ENCODE results near the gene NDUFB10.

NDUFB10 gene

GRCh38 chr16:1984347-1985225 is 25.2 kb downstream of the NDUFB10 start:
- peak; percentile 59 for DNase-seq (ENCODE audit: low spot score)

DNA sequence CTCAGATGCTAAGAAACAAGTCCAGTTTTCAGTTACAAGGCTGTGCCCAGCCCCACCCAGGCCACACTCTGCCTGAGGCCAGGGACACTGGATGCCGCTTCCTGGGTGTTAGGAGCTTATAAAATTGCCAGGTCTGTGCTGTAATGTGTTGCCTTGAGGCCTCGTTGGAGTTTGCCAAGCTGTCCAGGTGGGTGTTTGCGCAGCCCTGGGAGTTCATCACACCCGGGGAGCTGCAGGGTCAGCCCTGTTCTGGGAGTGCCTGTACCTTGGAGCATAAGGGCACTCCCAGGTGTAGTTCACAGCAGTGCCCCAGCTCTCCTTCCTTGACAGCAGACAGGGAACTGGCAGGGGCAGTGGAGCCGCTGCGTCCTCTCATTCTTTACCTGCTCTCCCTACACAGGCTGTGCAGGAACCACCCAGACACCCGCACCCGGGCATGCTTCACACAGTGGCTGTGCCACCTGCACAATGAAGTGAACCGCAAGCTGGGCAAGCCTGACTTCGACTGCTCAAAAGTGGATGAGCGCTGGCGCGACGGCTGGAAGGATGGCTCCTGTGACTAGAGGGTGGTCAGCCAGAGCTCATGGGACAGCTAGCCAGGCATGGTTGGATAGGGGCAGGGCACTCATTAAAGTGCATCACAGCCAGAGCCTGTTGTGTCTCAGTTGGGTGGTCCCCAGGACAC is 26.3 kb downstream of the NDUFB10 start:
- no peak for DNase-seq (ENCODE audit: low spot score)

GRCh38 chr16:1987198-1987597 is 27.9 kb downstream of the NDUFB10 start:
- DNase-seq (ENCODE audit: low spot score): no peak

DNA sequence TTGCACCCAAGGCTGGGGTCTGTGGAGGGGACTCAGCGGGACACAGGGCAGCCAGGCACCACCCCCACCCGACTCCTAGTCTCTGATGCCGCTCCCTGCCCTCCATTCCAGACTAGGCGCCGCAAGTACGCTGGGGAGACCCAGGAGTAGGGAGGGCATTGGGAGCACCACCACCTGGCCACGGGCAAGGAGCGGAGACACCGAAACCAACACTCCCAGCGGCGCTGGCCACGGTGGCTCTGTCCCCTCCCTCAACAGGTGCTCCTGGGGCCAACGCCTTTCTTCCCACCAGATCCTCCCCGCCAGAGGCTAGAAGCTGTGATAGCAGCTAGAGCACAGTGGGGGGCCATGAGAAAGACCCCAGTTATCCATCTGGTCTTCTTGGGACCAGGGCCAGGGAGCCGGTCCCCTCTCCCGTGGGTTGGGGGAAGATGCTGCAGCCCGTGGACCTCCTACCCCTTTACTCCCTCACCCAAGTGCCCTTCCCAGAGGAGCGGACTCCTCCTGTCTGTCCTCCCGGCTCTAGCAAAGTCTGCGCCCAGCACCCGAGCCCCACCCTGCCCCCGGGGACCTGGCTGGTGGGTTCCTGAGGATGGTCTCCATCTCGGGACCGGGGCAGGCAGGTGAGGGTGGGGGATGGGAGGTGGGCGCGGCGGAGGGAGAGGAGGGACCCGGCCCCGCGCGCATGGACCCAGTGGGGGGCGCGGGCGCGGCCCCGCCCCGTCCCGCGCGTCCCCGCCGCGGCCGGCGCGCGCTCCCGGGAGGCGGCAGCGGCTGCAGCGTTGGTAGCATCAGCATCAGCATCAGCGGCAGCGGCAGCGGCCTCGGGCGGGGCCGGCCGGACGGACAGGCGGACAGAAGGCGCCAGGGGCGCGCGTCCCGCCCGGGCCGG is 30.1 kb downstream of the NDUFB10 start, which contains the start of gene SYNGR3:
TSS of gene SYNGR3 (plus strand) at position 762 of the 892 bp plus-strand sequence. CDS start 133 bp downstream, outside the sequence.
- no peak for DNase-seq (ENCODE audit: low spot score)

GRCh38 chr16:1990101-1990350 is 30.7 kb downstream of the NDUFB10 start:
- no peak for DNase-seq (ENCODE audit: low spot score)

GRCh38 chr16:1990351-1991134 is 31.2 kb downstream of the NDUFB10 start:
- DNase-seq (ENCODE audit: low spot score): no peak

DNA sequence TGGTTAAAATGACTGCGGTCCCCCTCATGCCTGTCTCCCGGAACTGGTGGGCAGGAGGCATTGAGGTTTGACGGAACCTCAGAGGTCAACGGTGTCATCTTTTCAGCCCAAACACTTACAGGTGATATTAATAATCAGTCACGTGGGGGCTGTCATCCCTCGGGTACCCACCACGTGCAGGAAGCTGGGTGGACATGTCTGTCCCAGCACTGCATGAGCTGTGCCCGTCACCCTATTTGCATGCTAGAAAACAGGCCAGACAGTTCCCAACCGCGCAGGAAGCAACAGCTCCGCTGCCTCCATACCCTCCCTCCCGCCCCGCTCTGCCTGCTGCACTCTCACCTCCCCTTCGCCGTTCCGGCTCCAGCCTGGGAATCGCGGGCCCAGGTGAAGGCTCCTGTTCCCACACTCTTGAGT is 31.8 kb downstream of the NDUFB10 start:
- DNase-seq (ENCODE audit: low spot score): no peak

GRCh38 chr16:1991588-1991947 is 32.2 kb downstream of the NDUFB10 start:
- DNase-seq (ENCODE audit: low spot score): no peak

- DNase-seq (ENCODE audit: low spot score): peak; percentile 90
Observed at GRCh38 chr16:1991948-1992703, 32.8 kb downstream of the NDUFB10 start.

- DNase-seq (ENCODE audit: low spot score): no peak
Observed at GRCh38 chr16:1992704-1993317, 33.5 kb downstream of the NDUFB10 start.

- no peak for DNase-seq (ENCODE audit: low spot score)
Observed at GRCh38 chr16:1993731-1994131, 34.4 kb downstream of the NDUFB10 start.

DNA sequence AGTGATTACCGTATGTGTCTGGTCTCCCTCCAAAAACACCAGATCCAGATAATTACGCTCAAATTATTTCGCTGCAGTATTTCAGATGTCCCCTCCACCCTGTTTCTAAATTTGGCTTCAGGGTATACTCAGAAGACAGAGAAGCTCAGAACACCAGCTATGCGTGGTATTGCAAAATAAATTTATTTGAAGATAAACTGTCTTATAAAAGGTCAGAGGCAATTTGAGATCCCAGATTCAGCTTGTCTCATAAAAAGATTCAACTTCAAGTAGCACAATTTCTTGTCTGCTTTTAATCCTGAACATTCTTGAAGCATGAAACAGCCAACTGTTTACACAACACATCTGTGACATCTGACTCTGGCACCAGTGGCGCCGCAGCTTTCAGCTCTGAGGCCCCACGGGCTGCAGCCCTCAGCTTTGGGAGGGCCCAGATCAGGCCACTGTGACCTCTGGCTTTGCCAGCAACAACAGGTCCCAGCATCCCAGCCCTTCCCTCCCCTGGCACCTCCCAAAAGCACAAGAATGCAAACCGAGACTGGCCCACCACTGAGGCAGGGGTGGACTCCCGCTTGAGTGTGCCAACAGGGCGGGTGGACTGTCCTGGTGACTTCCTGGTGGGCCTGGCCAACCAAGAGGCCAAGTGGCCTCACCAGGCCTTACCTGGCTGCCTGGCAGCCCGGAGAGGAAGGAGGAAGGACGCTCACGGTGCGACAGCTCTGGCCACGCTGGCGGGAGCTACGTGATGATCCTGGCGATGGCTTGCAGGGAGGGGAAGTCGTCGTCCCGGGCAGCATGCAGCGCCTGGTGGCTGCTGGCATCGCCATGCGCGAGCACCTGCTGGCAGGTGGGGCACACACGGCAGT is 38.4 kb downstream of the NDUFB10 start:
- DNase-seq (ENCODE audit: low spot score): no peak

DNA sequence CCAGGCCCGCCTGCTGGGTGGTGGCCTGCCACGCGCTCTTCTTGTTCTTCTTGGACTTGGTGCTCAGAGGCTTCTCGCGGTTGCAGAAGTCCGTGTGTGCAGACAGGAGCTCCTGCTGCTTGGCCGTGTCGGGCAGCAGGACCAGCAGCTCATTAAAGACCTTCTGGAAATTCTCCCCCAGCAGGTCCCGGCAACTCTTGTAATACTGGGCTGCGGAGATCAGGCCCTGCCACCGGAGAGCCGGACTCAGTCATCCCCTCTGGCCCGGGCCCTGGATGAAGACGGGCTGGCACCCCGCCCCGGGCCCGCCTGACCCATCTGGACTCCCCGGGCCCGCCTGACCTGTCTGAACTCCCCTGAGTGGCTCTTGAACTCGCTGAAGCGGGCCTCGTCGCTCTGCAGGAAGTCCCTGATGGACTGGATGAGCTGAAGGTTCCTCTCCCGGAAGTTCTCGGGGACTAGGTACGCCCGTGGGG is 39.1 kb downstream of the NDUFB10 start:
- no peak for DNase-seq (ENCODE audit: low spot score)

DNA sequence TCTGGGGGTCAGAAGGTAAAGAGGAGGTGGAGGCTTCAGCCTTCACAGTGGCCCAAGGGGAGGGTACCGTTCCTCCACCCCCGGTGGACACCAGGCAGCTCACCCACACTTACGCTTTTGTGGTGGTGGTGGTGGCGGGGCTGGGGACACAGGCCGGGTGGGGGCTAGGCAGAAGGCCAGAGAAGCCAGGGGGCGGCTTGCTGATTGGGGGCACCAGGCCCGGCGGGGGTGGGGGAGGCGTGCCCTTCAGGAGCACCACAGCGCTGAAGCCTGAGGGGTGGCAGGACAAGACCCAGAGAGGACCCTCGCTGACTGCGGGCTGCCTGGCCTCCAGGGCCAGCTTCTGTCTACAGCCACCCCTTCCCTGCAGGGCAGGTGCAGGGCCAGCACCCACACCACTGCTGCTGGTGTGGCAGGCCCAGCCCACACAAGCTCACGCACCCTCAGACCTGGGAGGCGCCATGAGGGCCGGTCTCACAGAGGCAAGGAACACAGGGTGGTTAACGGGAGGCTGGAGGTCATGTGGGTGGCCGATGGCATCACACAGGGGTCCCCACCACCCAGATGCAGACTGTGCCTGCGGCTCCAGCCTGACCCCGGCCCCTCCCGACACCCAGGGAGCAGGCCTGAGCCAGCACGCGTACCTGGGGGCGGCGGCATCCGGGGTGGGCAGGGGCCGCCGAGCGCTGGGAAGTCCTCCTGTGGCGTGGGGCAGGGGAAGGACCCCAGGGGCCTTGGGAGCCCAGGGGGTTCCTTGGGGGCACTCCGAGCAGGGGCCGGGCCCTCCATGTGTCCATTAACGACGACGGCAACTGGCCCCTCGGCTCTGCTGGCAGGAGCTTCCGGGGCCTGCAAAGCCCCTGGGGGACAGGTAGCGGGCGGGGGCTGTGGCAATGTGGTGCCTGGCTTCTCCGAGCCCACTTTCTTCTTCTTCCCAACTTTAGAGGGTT is 39.8 kb downstream of the NDUFB10 start:
- DNase-seq (ENCODE audit: low spot score): no peak

GRCh38 chr16:1999866-2000514 is 40.7 kb downstream of the NDUFB10 start:
- no peak for DNase-seq (ENCODE audit: low spot score)

GRCh38 chr16:2001035-2001434 is 41.7 kb downstream of the NDUFB10 start:
- DNase-seq (ENCODE audit: low spot score): no peak

GRCh38 chr16:2001456-2002355 is 42.4 kb downstream of the NDUFB10 start:
- no peak for DNase-seq (ENCODE audit: low spot score)

Data from hepatic stellate cell (primary cell).